Esophagus muscularis mucosa (tissue), 3 donors: ENCODE data around the gene TMEM69.

ENCODE experiments used
- POLR2A ChIP-seq: fragments of 450-650 bp; IDR thresholded peaks from one replicate; pipeline ENCODE4 v1.6.1; 2017; ENCODE audit warnings: antibody characterized with exemption, moderate library complexity, mild to moderate bottlenecking, low read depth
- POLR2AphosphoS5 ChIP-seq, 2 donors: sonication (generic); formaldehyde crosslinking; IDR thresholded peaks; one replicate each; pipeline ENCODE4 v1.6.1; 2017; ENCODE audit warnings: antibody characterized with exemption in 2 of 2
- TF ChIP-seq, protein P1 (sequence below), 3 experiments: fragments of 200-600 bp in 2 of 3; fragments of 450-650 bp in 1 of 3; sonication (generic) in 2 of 3; IDR thresholded peaks; one replicate each; pipeline ENCODE4 v1.5.1; 2017 to 2019; ENCODE audit warnings: antibody characterized with exemption in 3 of 3, mild to moderate bottlenecking in 2 of 3, moderate library complexity in 1 of 3

DNA sequence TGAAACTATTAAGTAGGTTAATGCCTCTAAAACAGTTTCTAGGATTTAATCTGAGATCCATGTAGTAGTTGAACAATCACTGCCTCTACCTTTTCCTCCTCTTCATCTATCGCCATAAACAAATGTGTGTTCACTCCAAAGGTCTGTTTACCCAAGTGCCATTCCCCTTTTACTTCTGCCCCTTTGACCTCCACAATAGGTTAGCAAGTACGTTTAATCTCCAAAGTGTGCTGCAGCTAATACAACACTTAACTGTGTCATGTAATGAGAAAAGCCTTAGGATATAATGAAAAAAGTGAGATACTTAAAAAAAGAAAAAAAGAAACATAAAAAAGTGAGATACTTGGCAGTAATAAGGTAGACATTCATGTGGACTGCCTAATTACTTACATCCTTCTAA lies 29.8 kb upstream of the TMEM69 start:
- TF ChIP-seq POLR2A (no peak), POLR2AphosphoS5 (IDR thresholded peaks at IDR 0.05) (no peak)
- TF ChIP-seq, protein P1, sequence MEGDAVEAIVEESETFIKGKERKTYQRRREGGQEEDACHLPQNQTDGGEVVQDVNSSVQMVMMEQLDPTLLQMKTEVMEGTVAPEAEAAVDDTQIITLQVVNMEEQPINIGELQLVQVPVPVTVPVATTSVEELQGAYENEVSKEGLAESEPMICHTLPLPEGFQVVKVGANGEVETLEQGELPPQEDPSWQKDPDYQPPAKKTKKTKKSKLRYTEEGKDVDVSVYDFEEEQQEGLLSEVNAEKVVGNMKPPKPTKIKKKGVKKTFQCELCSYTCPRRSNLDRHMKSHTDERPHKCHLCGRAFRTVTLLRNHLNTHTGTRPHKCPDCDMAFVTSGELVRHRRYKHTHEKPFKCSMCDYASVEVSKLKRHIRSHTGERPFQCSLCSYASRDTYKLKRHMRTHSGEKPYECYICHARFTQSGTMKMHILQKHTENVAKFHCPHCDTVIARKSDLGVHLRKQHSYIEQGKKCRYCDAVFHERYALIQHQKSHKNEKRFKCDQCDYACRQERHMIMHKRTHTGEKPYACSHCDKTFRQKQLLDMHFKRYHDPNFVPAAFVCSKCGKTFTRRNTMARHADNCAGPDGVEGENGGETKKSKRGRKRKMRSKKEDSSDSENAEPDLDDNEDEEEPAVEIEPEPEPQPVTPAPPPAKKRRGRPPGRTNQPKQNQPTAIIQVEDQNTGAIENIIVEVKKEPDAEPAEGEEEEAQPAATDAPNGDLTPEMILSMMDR (IDR thresholded peaks at IDR 0.05): no peak
